Spleen (tissue), 11 donors: ENCODE results near the gene HAPLN1. TPM values are rescaled to one million over a fixed set of nuclear protein-coding genes. Genes with fewer than 3 reads are reported as not detected.

ENCODE experiments used
- DNase-seq: peaks from one replicate; pipeline ENCODE4 v3.0.0-alpha.2; 2020
- H3K27ac ChIP-seq, 8 donors: fragments of 200-600 bp; sonication (generic) in 7 of 8; 1 replicate in 4 of 8; 2 replicates in 4 of 8; pipeline versions ENCODE4 v1.5.0 to v1.8.0; 2016 to 2021; ENCODE audit warnings: inconsistent platforms in 4 of 8, mild to moderate bottlenecking in 4 of 8, moderate library complexity in 1 of 8
- H3K27me3 ChIP-seq, 7 donors: fragments of 200-600 bp; sonication (generic) in 6 of 7; replicated peaks in 1 of 7; 1 replicate in 4 of 7; 2 replicates in 3 of 7; pipeline versions ENCODE4 v1.5.0 to v1.8.0; 2016 to 2021; ENCODE audit warnings: inconsistent platforms in 3 of 7, mild to moderate bottlenecking in 1 of 7
- H3K36me3 ChIP-seq, 6 donors: fragments of 200-600 bp; sonication (generic) in 5 of 6; 1 replicate in 4 of 6; 2 replicates in 2 of 6; pipeline versions ENCODE4 v1.5.0 to v1.8.0; 2016 to 2021; ENCODE audit warnings: inconsistent platforms in 2 of 6
- H3K4me1 ChIP-seq, 6 donors: fragments of 200-600 bp; sonication (generic) in 5 of 6; 1 replicate in 3 of 6; 2 replicates in 3 of 6; pipeline versions ENCODE4 v1.5.0 to v1.8.0; 2016 to 2021; ENCODE audit warnings: inconsistent platforms in 3 of 6
- H3K4me3 ChIP-seq, 8 donors: fragments of 200-600 bp; sonication (generic) in 7 of 8; 1 replicate in 4 of 8; 2 replicates in 4 of 8; pipeline versions ENCODE4 v1.5.0 to v1.8.0; 2016 to 2021; ENCODE audit warnings: inconsistent platforms in 4 of 8, mild to moderate bottlenecking in 4 of 8, moderate library complexity in 2 of 8
- H3K9me3 ChIP-seq, 8 donors: fragments of 200-600 bp; sonication (generic) in 7 of 8; 1 replicate in 4 of 8; 2 replicates in 4 of 8; pipeline versions ENCODE4 v1.5.0 to v1.8.0; 2016 to 2021; ENCODE audit warnings: inconsistent platforms in 4 of 8
- POLR2A ChIP-seq, 3 donors: fragments of 450-650 bp; IDR thresholded peaks; one replicate each; pipeline ENCODE4 v1.5.1; 2017; ENCODE audit warnings: antibody characterized with exemption in 3 of 3, mild to moderate bottlenecking in 1 of 3
- POLR2AphosphoS5 ChIP-seq, 3 donors: sonication (generic); formaldehyde crosslinking; IDR thresholded peaks; one replicate each; pipeline ENCODE4 v1.5.1; 2017; ENCODE audit warnings: antibody characterized with exemption in 3 of 3
- WGBS, 5 donors: extraction: QIAGEN DNeasy Blood & Tissue Kit in 3 of 5; methylation state at CpG; one replicate each; pipeline versions ENCODE4 v1.1.5 to v1.1.7; 2013 to 2018; 5-methylcytosine and 5-hydroxymethylcytosine counted together
- intact Hi-C: fragments of 100-400 bp; cut with DNase I; formaldehyde crosslinking; loops from one replicate; pipeline ENCODE4 v1.15.0; 2023; ENCODE audit warnings: low total_unique reads
- polyA plus RNA-seq, 3 donors: library from polyadenylated mRNA; stranded (reverse); fragments of 200-250 nt; gene quantifications; one replicate each; pipeline ENCODE4 v1.2.1, GENCODE V29; 2013
- total RNA-seq, 7 donors: library from RNA; depleted of rRNA in 3 of 7; stranded (reverse); fragments of >200 nt in 3 of 7; fragmentation: NEBNext Ultra II Directional in 4 of 7; extraction: Animal tissue kit (Norgen Biotek cat#: 25700) in 4 of 7; gene quantifications; one replicate each; pipeline versions ENCODE4 v1.1.0 to v1.2.1, GENCODE V29; 2016 to 2021
- TF ChIP-seq, protein P1 (sequence below), 11 experiments: fragments of 200-600 bp in 7 of 11; fragments of 450-650 bp in 4 of 11; sonication (generic) in 4 of 11; IDR thresholded peaks in 8 of 11; conservative IDR thresholded peaks in 3 of 11; 1 replicate in 7 of 11; 2 replicates in 4 of 11; pipeline versions ENCODE4 v1.4.0 to v1.8.0; 2016 to 2021; ENCODE audit warnings: antibody characterized with exemption in 11 of 11, inconsistent platforms in 4 of 11, mild to moderate bottlenecking in 1 of 11
- donor health status: healthy with polysubstance abuse.
- donor health status: DM: no; HTN: no; CAD: no; lungs with moderate emphysema.
- donor health status: DM: no; HTN: no; CAD: no.
- donor health status: Bipolar disorder and iron deficiency.
- donor health status: healthy.
- donor health status: DM: no; HTN: no; CAD: no.
- donor health status: DM: yes; HTN: yes; CAD: no.

HAPLN1 gene
- total and polyA plus RNA-seq, 10 donors, result not detected

DNA sequence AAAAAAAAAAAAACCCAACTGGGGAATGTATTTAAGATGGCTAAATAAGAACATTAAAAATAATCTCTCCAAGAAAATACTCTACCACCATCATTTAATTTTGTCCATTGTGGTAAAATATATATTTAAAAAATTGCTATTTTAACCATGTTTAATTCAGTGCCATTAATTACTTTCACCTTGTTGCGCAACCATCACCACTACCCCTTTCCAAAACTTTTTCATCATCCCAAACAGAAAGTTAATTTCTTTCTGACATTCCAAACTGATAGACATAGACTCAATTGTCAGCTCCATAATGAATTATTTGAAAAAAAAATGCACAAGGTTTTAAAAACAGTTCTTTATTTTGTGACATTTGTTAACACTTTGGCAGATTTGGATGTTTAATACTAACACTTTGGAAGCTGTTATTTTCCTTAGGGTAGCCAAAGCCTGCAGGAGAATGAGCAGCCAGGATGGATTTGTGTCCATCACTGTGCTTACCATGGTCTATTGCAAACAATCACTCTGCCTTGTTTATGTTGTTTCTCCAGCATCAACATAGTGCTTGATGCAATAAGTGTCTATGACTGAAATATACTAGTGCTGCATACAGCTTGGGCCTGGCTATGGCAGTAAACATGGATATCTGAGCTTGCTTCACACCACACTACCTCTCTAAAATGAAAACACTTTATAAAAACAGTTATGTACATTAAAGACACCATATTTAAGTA lies 62.7 kb downstream of the HAPLN1 start:
- no peak for DNase-seq
- Histone ChIP-seq H3K27ac (no peak overlapping the region), H3K27me3 (no peaks in the 10 kb centered on the region), H3K4me3 (no peak overlapping the region), H3K4me1 (no peaks in the 10 kb centered on the region), H3K9me3 (no peaks in the 10 kb centered on the region), H3K36me3 (no peaks in the 10 kb centered on the region)
- intact Hi-C loops, result no loop called here
- TF ChIP-seq POLR2AphosphoS5 (IDR thresholded peaks at IDR 0.05) (no peak), POLR2A (IDR thresholded peaks at IDR 0.05) (no peak)
- TF ChIP-seq, protein P1, sequence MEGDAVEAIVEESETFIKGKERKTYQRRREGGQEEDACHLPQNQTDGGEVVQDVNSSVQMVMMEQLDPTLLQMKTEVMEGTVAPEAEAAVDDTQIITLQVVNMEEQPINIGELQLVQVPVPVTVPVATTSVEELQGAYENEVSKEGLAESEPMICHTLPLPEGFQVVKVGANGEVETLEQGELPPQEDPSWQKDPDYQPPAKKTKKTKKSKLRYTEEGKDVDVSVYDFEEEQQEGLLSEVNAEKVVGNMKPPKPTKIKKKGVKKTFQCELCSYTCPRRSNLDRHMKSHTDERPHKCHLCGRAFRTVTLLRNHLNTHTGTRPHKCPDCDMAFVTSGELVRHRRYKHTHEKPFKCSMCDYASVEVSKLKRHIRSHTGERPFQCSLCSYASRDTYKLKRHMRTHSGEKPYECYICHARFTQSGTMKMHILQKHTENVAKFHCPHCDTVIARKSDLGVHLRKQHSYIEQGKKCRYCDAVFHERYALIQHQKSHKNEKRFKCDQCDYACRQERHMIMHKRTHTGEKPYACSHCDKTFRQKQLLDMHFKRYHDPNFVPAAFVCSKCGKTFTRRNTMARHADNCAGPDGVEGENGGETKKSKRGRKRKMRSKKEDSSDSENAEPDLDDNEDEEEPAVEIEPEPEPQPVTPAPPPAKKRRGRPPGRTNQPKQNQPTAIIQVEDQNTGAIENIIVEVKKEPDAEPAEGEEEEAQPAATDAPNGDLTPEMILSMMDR (IDR thresholded peaks at IDR 0.05 in 8 of 11, conservative IDR thresholded peaks at IDR 0.05 in 3 of 11), result no peak
- 87 to 98% (median 90%) methylated on average over 1 of the region's 1 CpG for WGBS, 5 donors

DNA sequence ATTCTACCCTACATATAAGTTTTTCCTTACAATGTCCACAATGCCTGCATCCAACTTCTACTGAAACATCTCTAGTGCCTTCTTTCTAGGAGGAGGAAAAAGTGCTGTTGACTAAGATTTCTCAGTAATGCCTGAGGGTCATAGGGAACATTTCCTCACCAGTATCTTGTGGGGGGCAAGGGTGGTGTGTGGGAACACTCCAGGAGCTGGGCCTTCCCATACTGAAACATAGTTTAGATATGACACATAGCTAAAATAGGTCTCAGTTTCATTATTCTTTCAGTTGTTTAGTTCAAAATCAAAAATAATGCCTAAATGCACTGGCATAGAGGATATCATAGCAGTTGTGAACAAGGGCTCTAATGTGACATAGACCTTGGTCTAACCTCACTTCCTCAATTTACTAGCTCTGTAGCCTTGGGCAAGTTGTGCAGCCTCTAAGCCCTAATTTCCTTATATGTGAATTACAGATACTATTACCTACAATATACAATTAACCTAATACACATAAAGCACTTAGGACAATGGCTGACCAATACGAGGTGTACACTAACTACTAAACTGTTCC lies 66.1 kb downstream of the HAPLN1 start:
- H3K4me1 ChIP-seq, result no peaks in the 10 kb centered on the region
- H3K4me3 ChIP-seq, result no peak overlapping the region
- DNase-seq, result no peak
- 49 to 77% (median 67%) methylated on average over 1 of the region's 1 CpG for WGBS, 5 donors
- no peaks in the 10 kb centered on the region for H3K36me3 ChIP-seq
- H3K27me3 ChIP-seq, result no peaks in the 10 kb centered on the region
- TF ChIP-seq, protein P1 (IDR thresholded peaks at IDR 0.05 in 8 of 11, conservative IDR thresholded peaks at IDR 0.05 in 3 of 11), result no peak
- TF ChIP-seq POLR2A (IDR thresholded peaks at IDR 0.05) (no peak), POLR2AphosphoS5 (IDR thresholded peaks at IDR 0.05) (no peak)
- intact Hi-C loops, result no loop called here
- H3K9me3 ChIP-seq, result no peaks in the 10 kb centered on the region
- H3K27ac ChIP-seq, result no peak overlapping the region

- Histone ChIP-seq H3K27me3 (no peaks in the 10 kb centered on the region), H3K4me1 (no peaks in the 10 kb centered on the region), H3K27ac (no peak overlapping the region), H3K36me3 (no peaks in the 10 kb centered on the region), H3K4me3 (no peak overlapping the region), H3K9me3 (no peaks in the 10 kb centered on the region)
- DNase-seq, result no peak
- intact Hi-C loops, result no loop called here
- WGBS, 5 donors, result 42 to 63% (median 48%) methylated on average over 2 of the region's 2 CpGs
- TF ChIP-seq, protein P1 (IDR thresholded peaks at IDR 0.05 in 8 of 11, conservative IDR thresholded peaks at IDR 0.05 in 3 of 11), result no peak
- TF ChIP-seq POLR2A (IDR thresholded peaks at IDR 0.05) (no peak), POLR2AphosphoS5 (IDR thresholded peaks at IDR 0.05) (no peak)
Observed at GRCh38 chr5:83653669-83654068, 67.0 kb downstream of the HAPLN1 start.

GRCh38 chr5:83645936-83646335 lies 74.7 kb downstream of the HAPLN1 start:
- no peaks in the 10 kb centered on the region for H3K4me1 ChIP-seq
- intact Hi-C loops, result no loop called here
- H3K27me3 ChIP-seq, result no peaks in the 10 kb centered on the region
- no peak overlapping the region for H3K27ac ChIP-seq
- 29 to 78% (median 65%) methylated on average over 1 of the region's 1 CpG for WGBS, 5 donors
- no peak for DNase-seq
- no peaks in the 10 kb centered on the region for H3K9me3 ChIP-seq
- no peak for TF ChIP-seq POLR2AphosphoS5 (IDR thresholded peaks at IDR 0.05)
- no peak overlapping the region for H3K4me3 ChIP-seq
- no peaks in the 10 kb centered on the region for H3K36me3 ChIP-seq
